Endothelial cell (in vitro differentiated cells): Measurements from ENCODE around the gene BCAM. TPM values are rescaled to one million over a fixed set of nuclear protein-coding genes. Genes with fewer than 3 reads are reported as not detected.

Experiments used
- DNase-seq: peaks from one replicate; pipeline ENCODE4 v3.0.0; 2021; ENCODE audit warnings: low spot score
- H3K27ac Mint-ChIP-seq: one replicate; pipeline ENCODE4 v1.8.0; 2021; ENCODE audit warnings: mixed read lengths, inconsistent platforms; ENCODE audit not compliant: unreplicated experiment
- H3K27me3 Mint-ChIP-seq: one replicate; pipeline ENCODE4 v1.8.0; 2021; ENCODE audit warnings: mild to moderate bottlenecking, moderate library complexity, mixed read lengths, inconsistent platforms; ENCODE audit not compliant: unreplicated experiment
- H3K36me3 Mint-ChIP-seq: one replicate; pipeline ENCODE4 v1.8.0; 2021; ENCODE audit warnings: mild to moderate bottlenecking, low read depth, mixed read lengths, inconsistent platforms; ENCODE audit not compliant: unreplicated experiment
- H3K4me1 Mint-ChIP-seq: one replicate; pipeline ENCODE4 v1.8.0; 2021; ENCODE audit warnings: mild to moderate bottlenecking, mixed read lengths, inconsistent platforms; ENCODE audit not compliant: unreplicated experiment
- H3K4me3 Mint-ChIP-seq: one replicate; pipeline ENCODE4 v1.8.0; 2021; ENCODE audit warnings: mild to moderate bottlenecking, mixed read lengths, inconsistent platforms; ENCODE audit not compliant: unreplicated experiment
- H3K9me3 Mint-ChIP-seq: one replicate; pipeline ENCODE4 v1.8.0; 2021; ENCODE audit warnings: mixed read lengths, inconsistent platforms; ENCODE audit not compliant: unreplicated experiment
- CTCF ChIP-seq: fragments of 200-600 bp; sonication (generic); IDR thresholded peaks from one replicate; pipeline ENCODE4 v1.5.0; 2021; ENCODE audit warnings: antibody characterized with exemption; ENCODE audit not compliant: unreplicated experiment
- total RNA-seq: library from RNA; stranded (reverse); fragmentation: NEBNext Ultra II Directional; extraction: Animal tissue kit (Norgen Biotek cat#: 25700); gene quantifications from one replicate; pipeline ENCODE4 v1.2.1, GENCODE V29; 2021; ENCODE audit not compliant: unreplicated experiment

Gene BCAM
- total RNA-seq, 1 donor from 2014 or later, result 6.9 TPM

GRCh38 chr19:44846455-44847143 lies 37.7 kb downstream of the BCAM start:
- Mint-ChIP-seq H3K36me3 (peaks cover 30% of the 10 kb centered on the region), H3K27ac (peak overlapping the region; percentile 99), H3K9me3 (no peaks in the 10 kb centered on the region), H3K27me3 (peaks cover 33% of the 10 kb centered on the region), H3K4me3 (peak overlapping the region; percentile 100), H3K4me1 (peaks cover 44% of the 10 kb centered on the region)
- peak; percentile 67 for DNase-seq
- TF ChIP-seq CTCF, result no peak

GRCh38 chr19:44847144-44848035 lies 38.5 kb downstream of the BCAM start:
- no peak for TF ChIP-seq CTCF
- peaks cover 51% of the 10 kb centered on the region for H3K4me1 Mint-ChIP-seq
- H3K27me3 Mint-ChIP-seq, result peaks cover 33% of the 10 kb centered on the region
- H3K9me3 Mint-ChIP-seq, result no peaks in the 10 kb centered on the region
- peaks cover 36% of the 10 kb centered on the region for H3K36me3 Mint-ChIP-seq
- DNase-seq, result peak; percentile 77
- H3K4me3 Mint-ChIP-seq, result peak overlapping the region; percentile 100
- peak overlapping the region; percentile 99 for H3K27ac Mint-ChIP-seq

DNA sequence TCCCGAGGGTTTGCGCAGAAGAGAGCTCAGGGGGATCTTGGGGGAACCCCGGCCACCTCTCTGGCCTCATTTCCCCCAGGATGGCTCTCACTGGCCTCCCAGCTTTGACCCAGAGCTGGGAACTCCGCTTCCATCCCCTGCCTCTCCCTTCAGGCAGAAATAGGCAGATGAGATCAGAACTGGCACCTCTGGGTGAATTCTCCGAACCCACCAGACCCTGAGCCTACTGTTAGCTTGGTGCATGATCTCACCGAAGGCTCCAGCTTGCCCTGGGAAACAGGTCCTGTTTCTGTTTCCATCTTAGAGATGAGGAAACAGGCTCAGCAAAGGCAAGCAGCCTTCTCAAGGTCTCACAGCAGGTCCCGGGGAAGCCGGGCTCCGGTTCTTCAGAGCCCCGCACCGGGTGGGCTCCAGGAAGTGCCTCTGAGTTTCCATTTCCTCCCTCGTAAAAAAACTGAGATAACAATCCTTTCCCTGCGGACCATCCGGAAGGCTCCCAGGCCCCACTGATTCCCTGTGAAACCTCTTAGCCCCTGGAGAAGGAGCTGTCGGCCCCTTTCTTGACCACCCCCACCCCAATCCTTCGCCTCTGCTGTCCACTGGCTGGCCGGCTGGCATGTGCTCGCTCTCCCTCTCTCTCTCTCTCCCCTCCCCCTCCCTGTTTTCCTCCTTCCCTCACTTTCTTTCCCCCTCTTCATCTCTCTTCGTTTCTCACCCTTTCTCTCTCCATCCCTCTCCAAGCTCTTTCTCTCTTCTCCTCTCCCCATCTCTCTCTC lies 39.3 kb downstream of the BCAM start:
- Mint-ChIP-seq H3K27ac (peak overlapping the region; percentile 99), H3K4me1 (peaks cover 54% of the 10 kb centered on the region), H3K4me3 (peak overlapping the region; percentile 100), H3K27me3 (peaks cover 33% of the 10 kb centered on the region), H3K9me3 (no peaks in the 10 kb centered on the region), H3K36me3 (peaks cover 39% of the 10 kb centered on the region)
- no peak for TF ChIP-seq CTCF
- DNase-seq, result peak; percentile 67

DNA sequence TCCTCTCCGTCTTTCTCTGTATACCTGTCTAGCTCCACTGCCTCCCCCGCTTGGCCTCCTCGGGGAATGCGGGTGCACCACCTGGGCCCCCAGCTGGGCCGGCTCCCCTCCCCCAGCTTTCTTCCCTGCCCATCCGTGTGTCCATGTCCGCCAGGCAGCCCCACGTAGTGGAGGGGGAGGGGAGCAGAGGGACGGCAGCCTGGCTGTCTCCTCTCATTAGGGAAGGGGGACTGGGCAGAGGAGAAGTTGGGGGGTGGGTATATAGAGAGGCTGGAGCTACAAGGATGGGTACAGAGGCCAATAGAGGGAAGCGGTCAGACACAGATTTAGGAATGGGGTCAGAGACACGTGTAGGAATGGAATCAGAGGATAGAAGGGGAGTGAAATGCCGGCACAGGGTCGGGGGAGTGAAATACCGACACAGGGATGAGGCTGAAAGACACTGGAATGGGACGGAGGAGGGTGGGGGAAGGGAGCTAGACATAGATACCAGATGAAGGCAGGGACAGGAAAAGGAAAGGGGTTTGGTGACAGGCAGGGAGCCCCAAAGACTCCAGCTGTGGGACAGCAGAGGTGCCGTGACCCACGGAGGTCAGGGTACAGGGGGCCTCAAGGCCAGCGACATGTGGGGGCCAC lies 40.0 kb downstream of the BCAM start:
- Mint-ChIP-seq H3K36me3 (peaks cover 39% of the 10 kb centered on the region), H3K27me3 (peaks cover 33% of the 10 kb centered on the region), H3K9me3 (no peaks in the 10 kb centered on the region), H3K4me1 (peaks cover 54% of the 10 kb centered on the region), H3K27ac (peak overlapping the region; percentile 99), H3K4me3 (peak overlapping the region; percentile 100)
- peak; percentile 52 for DNase-seq
- TF ChIP-seq CTCF, result no peak
